Measurements from ENCODE around the gene PMEPA1. TPM values are rescaled to one million over a fixed set of nuclear protein-coding genes. Genes with fewer than 3 reads are reported as not detected.

Gene PMEPA1
- total RNA-seq, 2 donors from 2014 or later: 22.7 to 23.9 TPM

DNA sequence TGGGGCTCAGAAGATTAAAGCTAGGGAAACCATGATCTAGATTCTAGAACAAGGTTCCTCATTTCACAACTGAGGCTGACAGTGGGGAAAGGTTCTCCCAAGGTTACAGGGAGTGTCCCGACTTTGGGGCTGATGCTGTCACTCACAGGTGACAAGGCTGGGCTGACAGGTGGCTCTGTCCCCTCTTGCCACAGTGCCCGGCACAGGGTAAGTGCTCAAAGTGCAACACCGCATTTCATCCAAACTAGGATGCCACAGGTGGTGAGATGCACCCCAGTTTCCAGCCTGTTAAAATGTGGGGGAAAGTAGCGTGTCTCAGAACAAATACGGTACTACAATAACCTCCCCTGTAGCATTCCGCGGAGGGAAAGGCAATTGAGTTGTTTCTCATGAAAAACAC is 97.4 kb downstream of the PMEPA1 start:
- 66 to 70% methylated on average over 7 of the region's 7 CpGs for WGBS, 2 donors
- TF ChIP-seq, protein P1, sequence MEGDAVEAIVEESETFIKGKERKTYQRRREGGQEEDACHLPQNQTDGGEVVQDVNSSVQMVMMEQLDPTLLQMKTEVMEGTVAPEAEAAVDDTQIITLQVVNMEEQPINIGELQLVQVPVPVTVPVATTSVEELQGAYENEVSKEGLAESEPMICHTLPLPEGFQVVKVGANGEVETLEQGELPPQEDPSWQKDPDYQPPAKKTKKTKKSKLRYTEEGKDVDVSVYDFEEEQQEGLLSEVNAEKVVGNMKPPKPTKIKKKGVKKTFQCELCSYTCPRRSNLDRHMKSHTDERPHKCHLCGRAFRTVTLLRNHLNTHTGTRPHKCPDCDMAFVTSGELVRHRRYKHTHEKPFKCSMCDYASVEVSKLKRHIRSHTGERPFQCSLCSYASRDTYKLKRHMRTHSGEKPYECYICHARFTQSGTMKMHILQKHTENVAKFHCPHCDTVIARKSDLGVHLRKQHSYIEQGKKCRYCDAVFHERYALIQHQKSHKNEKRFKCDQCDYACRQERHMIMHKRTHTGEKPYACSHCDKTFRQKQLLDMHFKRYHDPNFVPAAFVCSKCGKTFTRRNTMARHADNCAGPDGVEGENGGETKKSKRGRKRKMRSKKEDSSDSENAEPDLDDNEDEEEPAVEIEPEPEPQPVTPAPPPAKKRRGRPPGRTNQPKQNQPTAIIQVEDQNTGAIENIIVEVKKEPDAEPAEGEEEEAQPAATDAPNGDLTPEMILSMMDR (IDR thresholded peaks at IDR 0.05): no peak
- TF ChIP-seq POLR2A (IDR thresholded peaks at IDR 0.05): no peak
- intact Hi-C loops (cut with DNase I): no loop called here
- no peak overlapping the region for H3K4me3 ChIP-seq
- DNase-seq (no peak), ATAC-seq (peak; percentile 17)
- H3K4me1 ChIP-seq: no peaks in the 10 kb centered on the region
- no peaks in the 10 kb centered on the region for H3K9me3 ChIP-seq
- H3K27ac ChIP-seq: peak overlapping the region in 3 of 4 donors; percentile 2 to 46 (median 40)
- no peaks in the 10 kb centered on the region for H3K36me3 ChIP-seq (replicated peaks in 1 of 2; ENCODE audit: insufficient read depth in 1 of 2, low read depth in 2 of 2)
- H3K27me3 ChIP-seq: no peaks in the 10 kb centered on the region

DNA sequence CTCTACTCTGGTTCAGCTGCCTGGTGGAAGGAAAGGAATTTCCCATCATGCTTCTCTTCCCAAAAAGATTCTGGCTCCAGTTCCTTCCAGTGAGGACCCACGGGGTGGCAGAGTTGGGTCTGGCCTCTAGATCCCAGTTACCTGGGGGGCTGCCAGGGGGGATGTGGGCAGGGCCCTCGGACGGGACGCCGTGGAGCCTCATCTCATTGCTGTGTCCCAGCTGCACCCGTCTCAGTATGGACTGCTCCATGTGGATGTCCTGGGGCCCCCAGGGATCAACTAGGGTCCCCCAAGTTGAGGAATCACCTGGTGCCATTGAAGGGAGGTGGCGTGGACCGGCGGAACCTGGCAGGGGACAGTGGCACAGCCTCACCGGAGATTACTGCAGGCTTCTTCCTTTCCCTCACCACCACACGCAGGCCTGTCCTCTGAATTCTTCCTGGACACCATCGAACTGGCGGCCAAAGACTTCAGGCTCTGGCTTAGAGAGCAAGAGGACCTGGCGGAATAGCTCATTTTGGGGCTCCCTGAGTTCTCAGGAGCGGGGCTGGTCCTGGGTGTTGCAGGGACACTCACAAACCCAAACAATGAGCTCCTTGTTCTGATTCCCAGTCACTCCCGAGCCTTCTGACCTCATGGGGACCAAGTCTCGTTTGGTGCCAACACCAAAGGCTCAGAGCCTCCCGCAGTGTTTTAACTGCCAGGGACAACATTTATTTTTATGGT is 98.1 kb downstream of the PMEPA1 start:
- H3K36me3 ChIP-seq (replicated peaks in 1 of 2; ENCODE audit: insufficient read depth in 1 of 2, low read depth in 2 of 2): no peaks in the 10 kb centered on the region
- intact Hi-C loops (cut with DNase I): no loop called here
- H3K4me3 ChIP-seq: no peak overlapping the region
- 46 to 55% methylated on average over 8 to 18 of the region's 18 CpGs for WGBS, 2 donors
- H3K27me3 ChIP-seq: no peaks in the 10 kb centered on the region
- DNase-seq (peak; percentile 28 to 57 (median 42)), ATAC-seq (peak; percentile 77)
- no peaks in the 10 kb centered on the region for H3K4me1 ChIP-seq
- H3K27ac ChIP-seq: peak overlapping the region in 3 of 4 donors; percentile 2 to 51 (median 46)
- no peaks in the 10 kb centered on the region for H3K9me3 ChIP-seq
- TF ChIP-seq, protein P1 (IDR thresholded peaks at IDR 0.05): no peak
- no peak for TF ChIP-seq POLR2A (IDR thresholded peaks at IDR 0.05)

DNA sequence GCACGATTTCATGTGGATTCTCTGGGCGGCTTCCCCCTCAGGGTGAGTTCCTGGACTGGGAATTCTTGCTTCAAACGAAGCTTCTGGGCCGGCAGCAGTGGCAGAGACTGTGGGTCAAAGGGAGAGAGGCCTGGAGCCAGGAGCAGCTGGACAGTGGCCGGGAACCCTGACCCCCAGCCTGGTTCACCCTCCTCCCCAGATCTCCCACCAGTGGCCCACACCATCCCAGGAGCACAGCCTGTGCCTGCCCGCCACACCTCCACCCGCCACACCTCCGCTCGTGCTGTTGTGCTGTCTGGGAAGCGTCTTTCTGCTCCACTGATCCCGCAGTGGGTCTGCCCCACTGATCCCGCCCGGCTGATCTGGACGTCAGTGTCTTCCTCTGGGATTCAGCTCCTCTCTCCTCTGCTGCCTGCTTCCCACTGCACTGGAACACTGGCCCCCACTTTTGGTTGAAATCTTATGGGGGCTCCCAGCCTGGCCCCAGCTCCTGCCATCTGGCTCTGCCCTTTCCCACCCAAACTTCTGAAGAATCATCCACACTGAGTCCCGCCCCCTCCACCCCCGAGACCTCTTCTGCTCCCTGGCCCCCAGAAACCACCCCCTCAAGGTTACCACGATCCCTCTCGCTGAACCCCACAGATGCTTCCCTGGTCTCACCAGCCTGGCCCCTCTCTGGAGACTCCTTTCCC is 99.4 kb downstream of the PMEPA1 start:
- H3K4me1 ChIP-seq: no peaks in the 10 kb centered on the region
- H3K9me3 ChIP-seq: no peaks in the 10 kb centered on the region
- 61 to 62% methylated on average over 16 to 18 of the region's 18 CpGs for WGBS, 2 donors
- ATAC-seq: no peak
- H3K36me3 ChIP-seq (replicated peaks in 1 of 2; ENCODE audit: insufficient read depth in 1 of 2, low read depth in 2 of 2): no peaks in the 10 kb centered on the region
- H3K4me3 ChIP-seq: no peak overlapping the region
- TF ChIP-seq, protein P1 (IDR thresholded peaks at IDR 0.05): no peak
- no peak for TF ChIP-seq POLR2A (IDR thresholded peaks at IDR 0.05)
- intact Hi-C loops (cut with DNase I): no loop called here
- DNase-seq: no peak
- no peak overlapping the region for H3K27ac ChIP-seq
- no peaks in the 10 kb centered on the region for H3K27me3 ChIP-seq

DNA sequence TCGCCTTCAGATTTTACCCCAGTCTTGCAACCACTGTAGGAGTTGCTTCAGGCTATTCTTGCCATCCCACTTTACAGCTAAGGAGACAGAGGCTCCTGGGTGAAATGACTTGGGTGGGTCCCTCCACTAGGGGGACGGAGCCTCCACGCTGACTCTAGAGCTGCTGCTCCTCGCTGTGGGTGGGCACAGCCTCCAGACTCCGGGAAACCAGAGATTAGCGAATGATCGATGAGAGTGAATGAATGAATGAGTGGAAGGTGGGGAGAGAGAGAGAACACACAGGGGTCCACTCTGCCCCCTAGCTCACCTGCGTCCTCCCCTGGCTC is 100.0 kb downstream of the PMEPA1 start:
- no peaks in the 10 kb centered on the region for H3K36me3 ChIP-seq (replicated peaks in 1 of 2; ENCODE audit: insufficient read depth in 1 of 2, low read depth in 2 of 2)
- no peaks in the 10 kb centered on the region for H3K4me1 ChIP-seq
- TF ChIP-seq POLR2A (IDR thresholded peaks at IDR 0.05): no peak
- TF ChIP-seq, protein P1 (IDR thresholded peaks at IDR 0.05): no peak
- no peak for ATAC-seq
- no peak overlapping the region for H3K27ac ChIP-seq
- WGBS, 2 donors: 54 to 57% methylated on average over 8 of the region's 8 CpGs
- no peak overlapping the region for H3K4me3 ChIP-seq
- H3K9me3 ChIP-seq: no peaks in the 10 kb centered on the region
- intact Hi-C loops (cut with DNase I): no loop called here
- DNase-seq: no peak
- no peaks in the 10 kb centered on the region for H3K27me3 ChIP-seq
